HepG2 (cell line): Measurements from ENCODE around the gene CSF1R. TPM values are rescaled to one million over a fixed set of nuclear protein-coding genes. Genes with fewer than 3 reads are reported as not detected.

Experiments
- ATAC-seq: fragments of 200-7000 bp; cut with Tn5 transposase; 3 replicates; pipeline ENCODE4 v1.9.1; 2020; ENCODE audit warnings: mild to moderate bottlenecking, moderate library complexity
- BruUV-seq: library from RNA; stranded (reverse); fragments of 400-500 nt; replicated peaks from 2 replicates; lab custom pipeline; 2021; lab: Mats Ljungman, UMichigan
- CTCF ChIA-PET: fragments of 300-600 bp; formaldehyde crosslinking; extraction: SDS; loops from one replicate; lab custom pipeline; 2021; ENCODE audit warnings: low total read pairs, inconsistent platforms, low intra/inter-chr PET ratio; lab: Yijun Ruan, JAX
- POLR2A ChIA-PET: fragments of 350-600 bp; sonication (Branson Sonifier 250); formaldehyde crosslinking; loops from one replicate; lab custom pipeline; 2020; ENCODE audit warnings: antibody characterized with exemption, inconsistent platforms; lab: Yijun Ruan, JAX
- DNase-seq: peaks from one replicate; pipeline ENCODE4 v3.0.0-alpha.2; 2015; ENCODE audit warnings: low spot score
- FAIRE-seq: peaks from 3 replicates; lab custom pipeline; 2011; peaks lifted over from hg19 to GRCh38; lab: Jason Lieb, UNC
- H2AFZ ChIP-seq: one replicate; pipeline ENCODE4 v1.6.1; 2011; ENCODE audit warnings: low read length, inconsistent platforms
- H3K27ac ChIP-seq: fragments of 300-600 bp; 3 replicates; pipeline ENCODE4 v1.8.0; 2011; ENCODE audit warnings: mixed run types, mild to moderate bottlenecking, mixed read lengths, low read length, inconsistent platforms; ENCODE audit not compliant: insufficient read depth; ENCODE audit errors: extremely low read length
- H3K27me3 ChIP-seq, 2 experiments: fragments of 200-600 bp in 1 of 2; 2 replicates in 1 of 2; 3 replicates in 1 of 2; pipeline versions ENCODE4 v1.6.0 to v1.8.0; 2011; ENCODE audit warnings: low read length in 2 of 2, mild to moderate bottlenecking in 2 of 2, moderate library complexity in 2 of 2, inconsistent platforms in 1 of 2; ENCODE audit not compliant: insufficient read depth in 2 of 2, control insufficient read depth in 1 of 2
- H3K36me3 ChIP-seq, 2 experiments: fragments of 200-600 bp in 1 of 2; replicated peaks in 1 of 2; 2 replicates in 1 of 2; 3 replicates in 1 of 2; pipeline versions ENCODE4 v1.5.1 to v1.8.0; 2011; ENCODE audit warnings: low read length in 2 of 2, inconsistent platforms in 1 of 2; ENCODE audit not compliant: insufficient read depth in 2 of 2, control insufficient read depth in 1 of 2
- H3K4me1 ChIP-seq: 2 replicates; pipeline ENCODE4 v1.5.1; 2012; ENCODE audit warnings: low read length, inconsistent platforms; ENCODE audit not compliant: insufficient read depth
- H3K4me2 ChIP-seq: 2 replicates; pipeline ENCODE4 v1.6.0; 2011; ENCODE audit warnings: low read depth, low read length, inconsistent platforms
- H3K4me3 ChIP-seq, 3 experiments: fragments of 200-600 bp in 1 of 3; sonication (generic), shearing (Covaris generic) in 1 of 3; replicated peaks in 1 of 3; 2 replicates each; pipeline ENCODE4 v1.5.1; 2011 to 2016; ENCODE audit warnings: low read length in 3 of 3, inconsistent platforms in 2 of 3, low read depth in 2 of 3, mild to moderate bottlenecking in 2 of 3, control low read depth in 1 of 3, mixed read lengths in 1 of 3; ENCODE audit not compliant: insufficient read depth in 1 of 3
- H3K79me2 ChIP-seq: one replicate; pipeline ENCODE4 v1.6.1; 2011; ENCODE audit warnings: low read length, inconsistent platforms; ENCODE audit not compliant: insufficient read depth
- H3K9ac ChIP-seq: 2 replicates; pipeline ENCODE4 v1.6.0; 2011; ENCODE audit warnings: mild to moderate bottlenecking, low read depth, low read length, inconsistent platforms; ENCODE audit not compliant: insufficient read depth
- H3K9me3 ChIP-seq: 2 replicates; pipeline ENCODE4 v1.5.1; 2012; ENCODE audit warnings: mild to moderate bottlenecking, low read length
- H4K20me1 ChIP-seq: 2 replicates; pipeline ENCODE4 v1.6.0; 2011; ENCODE audit warnings: inconsistent platforms, mild to moderate bottlenecking, low read length, moderate library complexity; ENCODE audit not compliant: insufficient read depth
- ADNP ChIP-seq: sonication (generic); formaldehyde crosslinking; IDR thresholded peaks from 2 replicates; pipeline ENCODE4 v1.4.0; 2020; ENCODE audit warnings: missing genetic modification reagents
- ATM ChIP-seq: fragments of 450-650 bp; IDR thresholded peaks from 2 replicates; pipeline ENCODE4 v1.7.1; 2017; ENCODE audit warnings: mild to moderate bottlenecking, borderline replicate concordance
- ETV6 ChIP-seq: sonication (generic); formaldehyde crosslinking; conservative IDR thresholded peaks from 2 replicates; pipeline ENCODE4 v1.4.0; 2020; ENCODE audit warnings: missing genetic modification reagents
- HOXA9 ChIP-seq: sonication (generic); formaldehyde crosslinking; IDR thresholded peaks from 2 replicates; pipeline ENCODE4 v1.8.1; 2022; ENCODE audit warnings: missing genetic modification reagents, mild to moderate bottlenecking, moderate library complexity, borderline replicate concordance
- JDP2 ChIP-seq: sonication (generic); formaldehyde crosslinking; IDR thresholded peaks from 2 replicates; pipeline ENCODE4 v1.8.1; 2022; ENCODE audit warnings: missing genetic modification reagents, borderline replicate concordance
- KAT2B ChIP-seq: fragments of 150-350 bp; IDR thresholded peaks from 2 replicates; pipeline ENCODE4 v1.6.1; 2014; ENCODE audit warnings: low read depth, low read length, borderline replicate concordance
- MAFK ChIP-seq, 2 experiments: IDR thresholded peaks in 1 of 2; conservative IDR thresholded peaks in 1 of 2; 2 replicates each; pipeline ENCODE4 v1.6.1; 2011; ENCODE audit warnings: improper control_type of control experiment in 2 of 2, low read length in 2 of 2
- MYC ChIP-seq: sonication (generic); formaldehyde crosslinking; IDR thresholded peaks from 2 replicates; pipeline ENCODE4 v1.9.0; 2021; ENCODE audit warnings: missing genetic modification reagents, borderline replicate concordance
- NCOA2 ChIP-seq: sonication (generic); formaldehyde crosslinking; IDR thresholded peaks from 2 replicates; pipeline ENCODE4 v1.8.0; 2022; ENCODE audit warnings: inconsistent platforms
- REL ChIP-seq: sonication (generic); formaldehyde crosslinking; conservative IDR thresholded peaks from 2 replicates; pipeline ENCODE4 v1.8.0; 2022; ENCODE audit warnings: mild to moderate bottlenecking, missing genetic modification reagents, moderate library complexity
- TBL1XR1 ChIP-seq: fragments of 150-350 bp; IDR thresholded peaks from 2 replicates; pipeline ENCODE4 v1.6.1; 2014; ENCODE audit warnings: borderline replicate concordance, low read length; ENCODE audit not compliant: partially characterized antibody
- ZNF724P ChIP-seq: sonication (generic); formaldehyde crosslinking; IDR thresholded peaks from 2 replicates; pipeline ENCODE4 v1.8.0; 2022; ENCODE audit warnings: missing genetic modification reagents, borderline replicate concordance
- WGBS: methylation state at CpG from one replicate; pipeline ENCODE4 v1.1.6; 2017; ENCODE audit warnings: low lambda C conversion rate; 5-methylcytosine and 5-hydroxymethylcytosine counted together
- in situ Hi-C: cut with HindIII; loops from 2 replicates; pipeline ENCODE4 v1.10.0; 2017; ENCODE audit warnings: low pct_unique_long_range_greater_than_20kb; ENCODE audit not compliant: extremely low pct_ligation_motif_present
- intact Hi-C: fragments of 100-400 bp; cut with micrococcal nuclease; formaldehyde crosslinking; loops from one replicate; pipeline ENCODE4 v1.10.0; 2022; ENCODE audit not compliant: unreplicated experiment
- polyA plus RNA-seq, 8 experiments: library from polyadenylated mRNA; depleted of rRNA in 3 of 8; stranded (reverse) in 7 of 8; unstranded in 1 of 8; fragments of >200 nt; fragmentation: Illumina TruSeq in 4 of 8; extraction: Trizol in 4 of 8; gene quantifications; 2 replicates each; pipeline versions ENCODE4 v1.2.1 to v1.2.3, GENCODE V29; 2011 to 2016; ENCODE audit warnings: low read depth in 4 of 8, missing spikeins in 1 of 8, mixed read lengths in 1 of 8; ENCODE audit not compliant: insufficient read depth in 1 of 8
- total RNA-seq, 5 experiments: library from RNA; depleted of rRNA; stranded (reverse); fragments of >200 nt; fragmentation: Illumina TruSeq; extraction: Trizol; gene quantifications; 2 replicates each; pipeline ENCODE4 v1.2.3, GENCODE V29; 2016; ENCODE audit warnings: low read depth in 1 of 5
- TF ChIP-seq, protein P1 (sequence below): sonication (generic); formaldehyde crosslinking; IDR thresholded peaks from 2 replicates; pipeline ENCODE4 v1.4.0; 2020; ENCODE audit warnings: missing genetic modification reagents
- TF ChIP-seq, protein P2 (sequence below): sonication (generic); formaldehyde crosslinking; IDR thresholded peaks from 2 replicates; pipeline ENCODE4 v1.4.0; 2020; ENCODE audit warnings: missing genetic modification reagents, mild to moderate bottlenecking, borderline replicate concordance

The CSF1R gene
- total and polyA plus RNA-seq, 2 of the 13 experiments (the other 11 are each of a cell fraction or from before 2014, with no cell fraction given): 0.01 TPM; not detected in 1

DNA sequence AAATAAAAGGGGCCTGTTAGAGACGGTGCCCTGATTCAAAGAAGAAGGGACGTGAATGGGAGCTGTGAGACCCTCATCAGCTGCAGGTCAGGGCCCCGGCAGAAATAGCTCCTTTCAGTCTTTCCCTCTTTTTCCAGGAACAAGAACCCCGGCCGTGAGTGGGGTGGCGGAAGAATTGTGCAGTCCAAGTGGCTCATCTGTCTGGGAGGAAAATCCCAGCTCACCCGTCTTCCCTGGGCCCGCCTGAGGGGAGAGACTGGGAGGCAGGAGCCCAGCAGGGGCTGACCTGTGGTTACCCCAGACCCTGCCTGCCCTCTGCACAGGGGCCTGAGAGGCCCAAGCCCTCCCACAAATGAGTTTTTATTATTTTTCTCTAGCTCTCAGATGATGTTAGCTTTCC, 24.8 kb upstream of the CSF1R start:
- WGBS: 37% methylated on average over 4 of the region's 8 CpGs
- H3K9ac ChIP-seq: no peak overlapping the region
- no peak for DNase-seq
- no peaks in the 10 kb centered on the region for H3K36me3 ChIP-seq
- FAIRE-seq: no peak
- ChIA-PET POLR2A (no interaction called here), CTCF (no interaction called here)
- peaks cover 17% of the 10 kb centered on the region for H3K4me1 ChIP-seq
- no peak for TF ChIP-seq ETV6
- TF ChIP-seq MYC (CRISPR knock-in tag): no peak
- no peak overlapping the region for H2AFZ ChIP-seq
- H3K9me3 ChIP-seq: no peaks in the 10 kb centered on the region
- ATAC-seq: no peak
- no peaks in the 10 kb centered on the region for H3K79me2 ChIP-seq
- in situ Hi-C loops (no loop called here), intact Hi-C loops (no loop called here)
- no peak overlapping the region for H3K4me3 ChIP-seq
- H4K20me1 ChIP-seq: no peaks in the 10 kb centered on the region
- no TSS peak for BruUV-seq
- H3K27me3 ChIP-seq: peaks cover 2 to 22% of the 10 kb centered on the region in 2 experiments; a peak in 2 of 5 replicates
- H3K27ac ChIP-seq: no peak overlapping the region
- H3K4me2 ChIP-seq: no peak overlapping the region

DNA sequence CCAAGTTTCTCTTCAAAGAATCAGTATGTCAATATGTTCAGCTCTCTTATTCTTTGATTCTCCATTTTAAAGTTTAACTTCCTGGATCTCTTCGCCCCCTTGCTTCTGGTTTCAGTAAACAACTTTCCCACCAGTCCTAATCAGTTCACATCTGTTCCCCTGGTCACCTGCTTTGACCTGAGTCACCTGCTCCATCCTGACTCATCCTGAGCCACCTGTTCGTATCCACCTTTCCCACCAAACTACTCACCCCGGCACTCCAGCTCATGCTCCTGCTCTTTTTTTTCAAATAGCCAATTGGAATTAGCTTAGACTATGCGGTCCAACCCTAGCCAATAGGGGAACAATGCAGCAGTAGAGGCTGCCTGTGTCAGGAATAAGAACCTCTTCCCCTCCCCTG, 23.6 kb upstream of the CSF1R start:
- no TSS peak for BruUV-seq
- Histone ChIP-seq H3K79me2 (no peaks in the 10 kb centered on the region), H3K9me3 (no peaks in the 10 kb centered on the region), H3K4me1 (peaks cover 22% of the 10 kb centered on the region), H3K36me3 (no peaks in the 10 kb centered on the region), H4K20me1 (no peaks in the 10 kb centered on the region), H3K27me3 (peaks cover 2 to 22% of the 10 kb centered on the region in 2 experiments; a peak in 2 of 5 replicates), H3K4me2 (no peak overlapping the region), H3K27ac (no peak overlapping the region), H3K9ac (no peak overlapping the region), H2AFZ (no peak overlapping the region), H3K4me3 (no peak overlapping the region)
- FAIRE-seq (no peak), DNase-seq (no peak), ATAC-seq (no peak)
- in situ Hi-C loops (no loop called here), intact Hi-C loops (no loop called here)
- CTCF ChIA-PET: no interaction called here
- 12% methylated on average over 4 of the region's 4 CpGs for WGBS
- POLR2A ChIA-PET: no interaction called here
- TF ChIP-seq TBL1XR1: no peak
- TF ChIP-seq ATM: no peak
- no peak for TF ChIP-seq JDP2 (CRISPR knock-in tag)
- TF ChIP-seq HOXA9 (CRISPR knock-in tag): no peak
- TF ChIP-seq, protein P1, sequence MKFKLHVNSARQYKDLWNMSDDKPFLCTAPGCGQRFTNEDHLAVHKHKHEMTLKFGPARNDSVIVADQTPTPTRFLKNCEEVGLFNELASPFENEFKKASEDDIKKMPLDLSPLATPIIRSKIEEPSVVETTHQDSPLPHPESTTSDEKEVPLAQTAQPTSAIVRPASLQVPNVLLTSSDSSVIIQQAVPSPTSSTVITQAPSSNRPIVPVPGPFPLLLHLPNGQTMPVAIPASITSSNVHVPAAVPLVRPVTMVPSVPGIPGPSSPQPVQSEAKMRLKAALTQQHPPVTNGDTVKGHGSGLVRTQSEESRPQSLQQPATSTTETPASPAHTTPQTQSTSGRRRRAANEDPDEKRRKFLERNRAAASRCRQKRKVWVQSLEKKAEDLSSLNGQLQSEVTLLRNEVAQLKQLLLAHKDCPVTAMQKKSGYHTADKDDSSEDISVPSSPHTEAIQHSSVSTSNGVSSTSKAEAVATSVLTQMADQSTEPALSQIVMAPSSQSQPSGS (CRISPR knock-in tag): no peak
- TF ChIP-seq NCOA2: no peak
- TF ChIP-seq REL (CRISPR knock-in tag): no peak
- TF ChIP-seq, protein P2, sequence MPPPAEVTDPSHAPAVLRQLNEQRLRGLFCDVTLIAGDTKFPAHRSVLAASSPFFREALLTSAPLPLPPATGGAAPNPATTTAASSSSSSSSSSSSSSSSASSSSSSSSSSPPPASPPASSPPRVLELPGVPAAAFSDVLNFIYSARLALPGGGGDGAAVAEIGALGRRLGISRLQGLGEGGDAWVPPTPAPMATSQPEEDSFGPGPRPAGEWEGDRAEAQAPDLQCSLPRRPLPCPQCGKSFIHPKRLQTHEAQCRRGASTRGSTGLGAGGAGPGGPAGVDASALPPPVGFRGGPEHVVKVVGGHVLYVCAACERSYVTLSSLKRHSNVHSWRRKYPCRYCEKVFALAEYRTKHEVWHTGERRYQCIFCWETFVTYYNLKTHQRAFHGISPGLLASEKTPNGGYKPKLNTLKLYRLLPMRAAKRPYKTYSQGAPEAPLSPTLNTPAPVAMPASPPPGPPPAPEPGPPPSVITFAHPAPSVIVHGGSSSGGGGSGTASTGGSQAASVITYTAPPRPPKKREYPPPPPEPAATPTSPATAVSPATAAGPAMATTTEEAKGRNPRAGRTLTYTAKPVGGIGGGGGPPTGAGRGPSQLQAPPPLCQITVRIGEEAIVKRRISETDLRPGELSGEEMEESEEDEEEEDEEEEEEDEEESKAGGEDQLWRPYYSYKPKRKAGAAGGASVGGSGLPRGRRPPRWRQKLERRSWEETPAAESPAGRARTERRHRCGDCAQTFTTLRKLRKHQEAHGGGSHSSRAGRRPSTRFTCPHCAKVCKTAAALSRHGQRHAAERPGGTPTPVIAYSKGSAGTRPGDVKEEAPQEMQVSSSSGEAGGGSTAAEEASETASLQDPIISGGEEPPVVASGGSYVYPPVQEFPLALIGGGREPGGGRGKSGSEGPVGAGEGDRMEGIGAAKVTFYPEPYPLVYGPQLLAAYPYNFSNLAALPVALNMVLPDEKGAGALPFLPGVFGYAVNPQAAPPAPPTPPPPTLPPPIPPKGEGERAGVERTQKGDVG (CRISPR knock-in tag): no peak
- no peak for TF ChIP-seq KAT2B
- no peak for TF ChIP-seq MAFK (conservative IDR thresholded peaks at IDR 0.05 in 1 of 2, IDR thresholded peaks at IDR 0.05 in 1 of 2; ENCODE audit: low read length in 2 of 2)
- TF ChIP-seq ZNF724P (CRISPR knock-in tag): no peak
- no peak for TF ChIP-seq ADNP (CRISPR knock-in tag)
